ENCODE measurements around the gene MTM1. TPM values are rescaled to one million over a fixed set of nuclear protein-coding genes. Genes with fewer than 3 reads are reported as not detected.

The MTM1 gene
- total RNA-seq, 1 experiment from 2014 or later, result 6.4 TPM

GRCh38 chrX:150570512-150570911 is 2.1 kb downstream of the MTM1 start:
- no peak overlapping the region for H3K27ac ChIP-seq (ENCODE audit: insufficient read length, low read depth, low read length)
- no peak overlapping the region for H3T11ph ChIP-seq (ENCODE audit: low read length)
- H3K4me1 ChIP-seq (ENCODE audit: insufficient read depth, low read length), result peaks cover 7% of the 10 kb centered on the region; the same call in 1 of the 2 replicates
- H3K9me3 ChIP-seq (ENCODE audit: control insufficient read depth, low read depth, low read length), result no peaks in the 10 kb centered on the region
- Mint-ChIP-seq H3K4me1 (peaks cover 52 to 63% of the 10 kb centered on the region in 2 experiments), H3K36me3 (ENCODE audit: insufficient read depth in 1 of 3, low read depth in 3 of 3) (peaks cover 0 to 4% (median 3%) of the 10 kb centered on the region in 3 experiments; a peak in 2 of 7 replicates), H3K4me3 (no peak overlapping the region), H3K27ac (no peak overlapping the region), H3K27me3 (ENCODE audit: low read depth) (peaks cover 7% of the 10 kb centered on the region), H3K9me3 (peaks cover 67 to 75% of the 10 kb centered on the region in 2 experiments)
- no peak overlapping the region for H4K8ac ChIP-seq (replicated peaks; ENCODE audit: insufficient read length, low read depth, low read length)
- no peak overlapping the region for H2BK5ac ChIP-seq (ENCODE audit: insufficient read length, low read length)
- H2BK20ac ChIP-seq (ENCODE audit: low read depth, low read length, poor library complexity, severe bottlenecking), result no peak overlapping the region
- no peaks in the 10 kb centered on the region for H3K27me3 ChIP-seq (ENCODE audit: insufficient read depth, low read length)
- no peak for DNase-seq
- no peak overlapping the region for H3K18ac ChIP-seq (ENCODE audit: insufficient read length, low read depth, low read length)
- no peak overlapping the region for H3K23ac ChIP-seq (ENCODE audit: insufficient read length, low read depth, low read length)
- peak overlapping the region; percentile 6 for H3K9ac ChIP-seq (ENCODE audit: extremely low read depth, insufficient read length, low read length)
- H3K23me2 ChIP-seq (ENCODE audit: insufficient read length, low read depth, low read length, poor library complexity, severe bottlenecking), result peaks cover 8% of the 10 kb centered on the region
- no peak overlapping the region for H3K4ac ChIP-seq (ENCODE audit: low read depth, low read length)
- no peak overlapping the region for H2BK12ac ChIP-seq (ENCODE audit: insufficient read length, low read depth, low read length)
- no peak overlapping the region for H2AFZ ChIP-seq (ENCODE audit: low read length)
- H3K4me2 ChIP-seq (ENCODE audit: insufficient read depth, insufficient read length, low read length), result no peak overlapping the region
- H2BK15ac ChIP-seq (ENCODE audit: low read depth, low read length), result no peak overlapping the region
- no peak for TF ChIP-seq CTCF (conservative IDR thresholded peaks at IDR 0.05)
- no peak overlapping the region for H3K56ac ChIP-seq (ENCODE audit: insufficient read length, low read depth, low read length)
- 0 out of 2 replicates have a peak, but pooled peaks cover 1% of the 10 kb centered on the region for H3K79me2 ChIP-seq (ENCODE audit: insufficient read depth, low read length)
- WGBS (ENCODE audit: extremely low coverage, insufficient read length, low lambda C conversion rate), result no CpG with 5 or more reads among the region's 3 CpGs
- peaks cover 3% of the 10 kb centered on the region for H3K79me1 ChIP-seq (ENCODE audit: insufficient read depth, low read depth, low read length, poor library complexity, severe bottlenecking)
- H4K5ac ChIP-seq (ENCODE audit: insufficient read length, low read depth, low read length), result no peak overlapping the region
- no peak overlapping the region for H2AK5ac ChIP-seq (ENCODE audit: insufficient read length, low read length)
- H3K14ac ChIP-seq (ENCODE audit: insufficient read depth, low read length), result no peak overlapping the region
- H4K91ac ChIP-seq (ENCODE audit: insufficient read length, low read depth, low read length), result no peak overlapping the region
- H4K20me1 ChIP-seq (ENCODE audit: control insufficient read depth, insufficient read depth, insufficient read length), result no peaks in the 10 kb centered on the region
- no peak overlapping the region for H2BK120ac ChIP-seq (ENCODE audit: low read depth, low read length, poor library complexity, severe bottlenecking)

Measured in H9 (cell line).